ENCODE data around the gene TNF.

DNA sequence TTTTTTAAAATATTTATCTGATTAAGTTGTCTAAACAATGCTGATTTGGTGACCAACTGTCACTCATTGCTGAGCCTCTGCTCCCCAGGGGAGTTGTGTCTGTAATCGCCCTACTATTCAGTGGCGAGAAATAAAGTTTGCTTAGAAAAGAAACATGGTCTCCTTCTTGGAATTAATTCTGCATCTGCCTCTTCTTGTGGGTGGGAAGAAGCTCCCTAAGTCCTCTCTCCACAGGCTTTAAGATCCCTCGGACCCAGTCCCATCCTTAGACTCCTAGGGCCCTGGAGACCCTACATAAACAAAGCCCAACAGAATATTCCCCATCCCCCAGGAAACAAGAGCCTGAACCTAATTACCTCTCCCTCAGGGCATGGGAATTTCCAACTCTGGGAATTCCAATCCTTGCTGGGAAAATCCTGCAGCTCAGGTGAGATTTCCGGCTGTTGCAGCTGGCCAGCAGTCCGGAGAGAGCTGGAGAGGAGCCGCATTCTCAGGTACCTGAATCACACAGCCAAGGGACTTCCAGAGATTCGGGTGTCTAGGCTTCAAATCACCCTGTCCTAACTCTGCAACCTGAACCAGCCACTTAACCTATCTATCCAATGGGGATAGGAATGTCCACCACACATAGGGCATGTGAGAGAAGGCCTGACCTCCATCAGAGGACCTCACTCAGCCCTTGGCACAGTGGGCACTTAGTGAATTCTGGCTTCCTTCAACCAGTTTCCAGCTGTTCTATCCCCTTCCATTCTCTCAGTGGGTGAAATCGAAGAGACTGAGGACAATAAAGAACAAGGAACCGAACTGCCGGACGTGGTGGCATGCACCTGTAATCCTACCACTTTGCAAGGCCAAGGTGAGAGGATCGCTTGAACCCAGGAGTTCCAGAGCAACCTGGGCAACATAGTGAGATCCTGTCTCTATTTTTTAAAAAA lies 3.1 kb downstream of the TNF start:
- no peak for TF ChIP-seq BRCA1 (CRISPR knock-in tag; IDR thresholded peaks at IDR 0.05)
- TF ChIP-seq BCL6 (CRISPR knock-in tag; IDR thresholded peaks at IDR 0.05): no peak
- no peak for TF ChIP-seq CHD4 (IDR thresholded peaks at IDR 0.05; ENCODE audit: borderline replicate concordance, low read length)
- TF ChIP-seq CREB1 (IDR thresholded peaks at IDR 0.05): no peak
- no peak for TF ChIP-seq CREB1 (CRISPR knock-in tag; IDR thresholded peaks at IDR 0.05)
- no peak for TF ChIP-seq CEBPB (IDR thresholded peaks at IDR 0.05; ENCODE audit: borderline replicate concordance, low read depth, low read length)
- TF ChIP-seq SNRNP70 (IDR thresholded peaks at IDR 0.05; ENCODE audit: low read depth, low read length): no peak
- TF ChIP-seq CTCF (CRISPR knock-in tag; IDR thresholded peaks at IDR 0.05): no peak
- no peak for TF ChIP-seq ZNF737 (CRISPR knock-in tag; IDR thresholded peaks at IDR 0.05; ENCODE audit: borderline replicate concordance)
- TF ChIP-seq FOSL2 (CRISPR knock-in tag; IDR thresholded peaks at IDR 0.05): no peak
- TF ChIP-seq RAD21 (CRISPR knock-in tag; IDR thresholded peaks at IDR 0.05): no peak
- TF ChIP-seq SNAPC2 (CRISPR knock-in tag; IDR thresholded peaks at IDR 0.05): no peak
- TF ChIP-seq NFIC (IDR thresholded peaks at IDR 0.05; ENCODE audit: low read length): no peak
